ENCODE measurements around the gene EPOP.
A peak's percentile ranks its signal among the peaks of the same experiment; 100 is the strongest.

DNA sequence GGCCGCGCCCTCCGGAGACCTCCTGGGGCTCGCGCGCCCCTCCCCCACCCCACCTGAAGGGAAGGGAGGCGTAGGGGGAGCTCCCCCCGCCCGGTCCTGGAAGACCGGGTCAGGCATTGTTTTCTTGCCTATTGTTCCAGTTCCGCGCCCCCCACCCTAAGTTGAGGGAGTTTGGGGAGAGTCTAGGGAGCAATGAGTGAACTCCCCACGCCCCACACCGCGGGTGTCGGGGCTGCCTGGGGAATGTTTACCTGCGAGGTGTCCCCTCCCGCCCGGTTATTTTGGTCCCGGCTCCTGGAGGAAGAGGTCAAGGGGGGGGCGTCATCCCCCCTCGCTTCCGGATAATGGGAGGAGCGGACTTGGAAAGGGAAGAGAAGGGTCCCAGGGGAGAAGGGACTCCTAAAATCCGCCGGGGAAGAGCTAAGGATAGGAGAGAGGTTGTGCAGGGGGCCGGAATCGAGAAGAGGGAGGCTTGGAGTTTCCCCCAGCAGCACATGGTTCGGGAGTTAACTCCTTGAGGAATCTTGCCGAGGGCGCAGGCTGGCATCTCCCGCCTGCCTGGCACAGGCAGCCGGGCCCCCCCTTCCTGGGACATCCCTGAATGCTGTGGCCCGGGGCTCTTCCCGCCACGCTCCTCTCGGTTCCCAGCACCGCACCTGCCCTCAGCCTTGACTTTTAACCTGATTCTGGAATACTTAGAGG, 31.2 kb upstream of the EPOP start:
- TF ChIP-seq, protein P1, sequence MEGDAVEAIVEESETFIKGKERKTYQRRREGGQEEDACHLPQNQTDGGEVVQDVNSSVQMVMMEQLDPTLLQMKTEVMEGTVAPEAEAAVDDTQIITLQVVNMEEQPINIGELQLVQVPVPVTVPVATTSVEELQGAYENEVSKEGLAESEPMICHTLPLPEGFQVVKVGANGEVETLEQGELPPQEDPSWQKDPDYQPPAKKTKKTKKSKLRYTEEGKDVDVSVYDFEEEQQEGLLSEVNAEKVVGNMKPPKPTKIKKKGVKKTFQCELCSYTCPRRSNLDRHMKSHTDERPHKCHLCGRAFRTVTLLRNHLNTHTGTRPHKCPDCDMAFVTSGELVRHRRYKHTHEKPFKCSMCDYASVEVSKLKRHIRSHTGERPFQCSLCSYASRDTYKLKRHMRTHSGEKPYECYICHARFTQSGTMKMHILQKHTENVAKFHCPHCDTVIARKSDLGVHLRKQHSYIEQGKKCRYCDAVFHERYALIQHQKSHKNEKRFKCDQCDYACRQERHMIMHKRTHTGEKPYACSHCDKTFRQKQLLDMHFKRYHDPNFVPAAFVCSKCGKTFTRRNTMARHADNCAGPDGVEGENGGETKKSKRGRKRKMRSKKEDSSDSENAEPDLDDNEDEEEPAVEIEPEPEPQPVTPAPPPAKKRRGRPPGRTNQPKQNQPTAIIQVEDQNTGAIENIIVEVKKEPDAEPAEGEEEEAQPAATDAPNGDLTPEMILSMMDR (IDR thresholded peaks at IDR 0.05), result no peak
- TF ChIP-seq POLR2A (IDR thresholded peaks at IDR 0.05) (no peak), EP300 (IDR thresholded peaks at IDR 0.05) (peak in 1 of 2 donors; percentile 23)
